Right atrium auricular region (tissue), 2 donors: Measurements from ENCODE around the gene GMDS. TPM values are rescaled to one million over a fixed set of nuclear protein-coding genes. Genes with fewer than 3 reads are reported as not detected.

Experiments used
- DNase-seq: peaks from one replicate; pipeline ENCODE4 v3.0.0-alpha.2; 2019; ENCODE audit warnings: low spot score
- H3K27ac ChIP-seq, 2 donors: fragments of 200-600 bp; sonication (generic); 1 replicate in 1 of 2; 2 replicates in 1 of 2; pipeline ENCODE4 v1.5.1; 2016 to 2019
- H3K27me3 ChIP-seq, 2 donors: fragments of 200-600 bp; sonication (generic); one replicate each; pipeline versions ENCODE4 v1.5.1 to v1.6.0; 2017 to 2019
- H3K36me3 ChIP-seq: fragments of 200-600 bp; sonication (generic); one replicate; pipeline ENCODE4 v1.5.1; 2016
- H3K4me1 ChIP-seq, 2 donors: fragments of 200-600 bp; sonication (generic); one replicate each; pipeline versions ENCODE4 v1.5.1 to v1.6.0; 2017 to 2019
- H3K4me3 ChIP-seq, 2 donors: fragments of 200-600 bp; sonication (generic); 1 replicate in 1 of 2; 2 replicates in 1 of 2; pipeline ENCODE4 v1.5.1; 2017 to 2019; ENCODE audit warnings: mild to moderate bottlenecking in 1 of 2, moderate library complexity in 1 of 2
- H3K9me3 ChIP-seq, 2 donors: fragments of 200-600 bp; sonication (generic); one replicate each; pipeline ENCODE4 v1.5.1; 2019
- CTCF ChIP-seq, 2 donors: fragments of 200-600 bp; sonication (generic); IDR thresholded peaks; one replicate each; pipeline ENCODE4 v1.5.1; 2019; ENCODE audit warnings: antibody characterized with exemption in 2 of 2
- total RNA-seq, 2 donors: library from RNA; depleted of rRNA; stranded (reverse); fragments of >200 nt; gene quantifications; one replicate each; pipeline ENCODE4 v1.1.0, GENCODE V29; 2016

Gene GMDS
- total RNA-seq, 2 donors from 2014 or later, result 11.1 to 11.8 TPM

DNA sequence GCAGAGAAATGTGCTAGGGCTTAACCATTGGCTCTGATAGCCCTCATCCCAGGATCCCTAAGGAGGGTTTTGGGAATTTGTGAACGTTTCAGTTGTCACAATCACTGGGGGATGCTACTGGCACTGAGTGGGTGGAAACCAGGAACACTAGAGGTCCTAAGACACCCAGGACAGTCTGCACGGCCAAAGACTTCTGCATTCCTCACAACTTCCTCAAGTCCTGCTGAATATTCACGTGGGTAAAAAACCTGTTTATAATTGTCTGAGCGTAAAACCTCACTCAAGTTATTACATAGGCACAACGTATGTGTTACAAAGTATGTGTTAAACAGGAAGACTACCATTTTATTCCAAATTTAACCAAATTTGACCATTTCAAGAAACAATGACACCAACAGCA is 52.4 kb downstream of the GMDS start:
- no peak for DNase-seq
- no peak overlapping the region for H3K27ac ChIP-seq
- no peak for TF ChIP-seq CTCF (IDR thresholded peaks at IDR 0.05)

GRCh38 chr6:2191390-2191740 is 54.0 kb downstream of the GMDS start:
- no peaks in the 10 kb centered on the region for H3K27me3 ChIP-seq
- no peaks in the 10 kb centered on the region for H3K9me3 ChIP-seq
- H3K36me3 ChIP-seq, result no peaks in the 10 kb centered on the region
- no peaks in the 10 kb centered on the region for H3K4me1 ChIP-seq
- no peak overlapping the region for H3K27ac ChIP-seq
- no peak overlapping the region for H3K4me3 ChIP-seq
- no peak for TF ChIP-seq CTCF (IDR thresholded peaks at IDR 0.05)
- DNase-seq, result no peak

More for the DNA sequence above, 52.4 kb downstream of the GMDS start:
- Histone ChIP-seq H3K9me3 (no peaks in the 10 kb centered on the region), H3K4me1 (no peaks in the 10 kb centered on the region), H3K27me3 (no peaks in the 10 kb centered on the region), H3K4me3 (no peak overlapping the region), H3K36me3 (no peaks in the 10 kb centered on the region)

DNA sequence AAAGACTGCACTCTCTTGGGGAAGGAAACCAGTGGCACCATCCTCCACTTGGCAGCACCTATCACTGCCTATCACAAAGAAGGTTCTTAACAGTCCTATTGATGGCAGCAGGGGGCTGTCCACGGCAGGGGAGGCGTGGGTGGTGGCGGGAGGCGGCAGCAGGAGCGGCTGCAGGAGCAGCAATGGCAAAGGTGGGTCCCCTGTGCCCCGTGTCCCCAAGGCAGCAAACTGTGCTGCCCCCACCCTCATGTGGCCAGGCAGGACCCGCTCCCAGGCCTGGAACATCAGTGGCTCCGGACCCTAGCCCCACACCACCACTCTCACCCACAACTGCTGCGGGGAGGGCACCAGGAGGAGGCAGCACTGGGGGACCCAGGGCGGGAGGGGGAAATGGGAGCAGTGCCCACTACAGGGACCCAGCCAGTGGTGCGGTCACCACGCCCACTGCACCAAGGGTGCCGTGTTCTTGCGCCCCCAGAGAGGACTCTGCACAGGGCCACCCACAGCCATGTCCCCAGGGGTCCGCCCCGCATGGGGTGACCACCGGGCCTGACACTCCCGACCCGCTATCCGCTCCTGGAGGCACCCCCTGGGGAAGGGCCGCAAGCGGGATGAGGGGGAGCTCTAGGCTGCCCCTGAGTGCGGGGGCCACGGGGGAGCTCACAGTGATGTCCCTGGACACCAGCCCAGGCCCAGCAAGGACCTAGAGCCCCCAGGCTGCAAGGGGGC is 54.6 kb downstream of the GMDS start:
- Histone ChIP-seq H3K27me3 (no peaks in the 10 kb centered on the region), H3K9me3 (no peaks in the 10 kb centered on the region), H3K36me3 (no peaks in the 10 kb centered on the region), H3K4me1 (no peaks in the 10 kb centered on the region), H3K27ac (no peak overlapping the region), H3K4me3 (no peak overlapping the region)
- DNase-seq, result no peak
- TF ChIP-seq CTCF (IDR thresholded peaks at IDR 0.05), result no peak

- TF ChIP-seq CTCF (IDR thresholded peaks at IDR 0.05), result no peak
- Histone ChIP-seq H3K36me3 (no peaks in the 10 kb centered on the region), H3K4me3 (no peak overlapping the region), H3K27ac (no peak overlapping the region), H3K27me3 (no peaks in the 10 kb centered on the region), H3K9me3 (no peaks in the 10 kb centered on the region), H3K4me1 (no peaks in the 10 kb centered on the region)
- DNase-seq, result no peak
Observed at GRCh38 chr6:2188856-2189384, 56.5 kb downstream of the GMDS start.

DNA sequence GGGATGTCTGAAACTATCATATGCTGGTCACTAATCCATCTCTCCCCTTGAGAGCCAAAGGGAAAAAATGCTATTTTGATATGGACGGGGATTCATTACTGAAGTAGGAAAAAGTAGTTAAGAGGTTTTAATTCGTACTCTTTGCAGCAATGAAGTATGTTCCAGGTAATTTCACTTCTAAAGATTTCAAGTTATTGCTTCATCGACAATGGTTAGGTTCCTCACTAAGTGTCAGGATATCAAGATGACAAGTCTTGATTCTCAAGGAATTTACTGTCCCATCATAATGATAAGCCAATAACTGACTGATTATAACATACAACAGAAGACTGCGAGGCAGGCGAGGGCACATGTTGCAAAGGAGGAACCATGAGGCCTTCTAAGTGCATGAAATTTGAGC is 57.0 kb downstream of the GMDS start:
- TF ChIP-seq CTCF (IDR thresholded peaks at IDR 0.05), result no peak
- Histone ChIP-seq H3K27me3 (no peaks in the 10 kb centered on the region), H3K27ac (no peak overlapping the region)

DNA sequence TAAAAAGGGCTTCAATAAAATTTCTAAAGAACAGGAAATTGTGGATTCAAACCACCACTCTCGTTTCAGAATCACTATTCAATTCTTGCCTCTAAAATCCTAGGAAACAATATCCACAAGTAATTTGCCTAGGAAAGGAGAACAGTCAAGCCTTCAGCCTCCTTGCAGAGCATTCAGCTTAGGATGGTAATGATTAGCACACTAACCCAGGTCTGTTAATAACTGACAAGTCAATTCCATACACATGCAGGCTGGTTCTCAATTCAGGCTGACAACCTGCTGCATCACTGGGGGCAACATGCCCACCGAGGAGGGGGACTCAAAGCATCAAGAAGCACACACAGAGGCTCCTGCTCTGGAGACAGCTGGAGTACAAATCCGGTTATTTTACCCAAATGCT is 57.6 kb downstream of the GMDS start:
- H3K4me1 ChIP-seq, result no peaks in the 10 kb centered on the region
- no peaks in the 10 kb centered on the region for H3K36me3 ChIP-seq
- no peaks in the 10 kb centered on the region for H3K27me3 ChIP-seq
- no peak for TF ChIP-seq CTCF (IDR thresholded peaks at IDR 0.05)
- no peak for DNase-seq
- no peak overlapping the region for H3K27ac ChIP-seq
- no peak overlapping the region for H3K4me3 ChIP-seq
- H3K9me3 ChIP-seq, result no peaks in the 10 kb centered on the region

More for the DNA sequence above, 57.0 kb downstream of the GMDS start:
- H3K4me3 ChIP-seq, result no peak overlapping the region
- no peaks in the 10 kb centered on the region for H3K4me1 ChIP-seq
- H3K36me3 ChIP-seq, result no peaks in the 10 kb centered on the region
- no peaks in the 10 kb centered on the region for H3K9me3 ChIP-seq
- DNase-seq, result no peak
